Uterus (tissue), 2 donors: ENCODE measurements around the gene SMIM38.

Experiments
- POLR2A ChIP-seq, 2 donors: fragments of 450-650 bp; IDR thresholded peaks; one replicate each; pipeline ENCODE4 v1.6.1; 2016; ENCODE audit warnings: antibody characterized with exemption in 2 of 2, mild to moderate bottlenecking in 1 of 2, moderate library complexity in 1 of 2
- TF ChIP-seq, protein P1 (sequence below), 4 experiments: fragments of 200-600 bp in 2 of 4; fragments of 450-650 bp in 2 of 4; sonication (generic) in 2 of 4; IDR thresholded peaks; one replicate each; pipeline ENCODE4 v1.5.1; 2016 to 2019; ENCODE audit warnings: antibody characterized with exemption in 4 of 4, mild to moderate bottlenecking in 2 of 4, moderate library complexity in 1 of 4

DNA sequence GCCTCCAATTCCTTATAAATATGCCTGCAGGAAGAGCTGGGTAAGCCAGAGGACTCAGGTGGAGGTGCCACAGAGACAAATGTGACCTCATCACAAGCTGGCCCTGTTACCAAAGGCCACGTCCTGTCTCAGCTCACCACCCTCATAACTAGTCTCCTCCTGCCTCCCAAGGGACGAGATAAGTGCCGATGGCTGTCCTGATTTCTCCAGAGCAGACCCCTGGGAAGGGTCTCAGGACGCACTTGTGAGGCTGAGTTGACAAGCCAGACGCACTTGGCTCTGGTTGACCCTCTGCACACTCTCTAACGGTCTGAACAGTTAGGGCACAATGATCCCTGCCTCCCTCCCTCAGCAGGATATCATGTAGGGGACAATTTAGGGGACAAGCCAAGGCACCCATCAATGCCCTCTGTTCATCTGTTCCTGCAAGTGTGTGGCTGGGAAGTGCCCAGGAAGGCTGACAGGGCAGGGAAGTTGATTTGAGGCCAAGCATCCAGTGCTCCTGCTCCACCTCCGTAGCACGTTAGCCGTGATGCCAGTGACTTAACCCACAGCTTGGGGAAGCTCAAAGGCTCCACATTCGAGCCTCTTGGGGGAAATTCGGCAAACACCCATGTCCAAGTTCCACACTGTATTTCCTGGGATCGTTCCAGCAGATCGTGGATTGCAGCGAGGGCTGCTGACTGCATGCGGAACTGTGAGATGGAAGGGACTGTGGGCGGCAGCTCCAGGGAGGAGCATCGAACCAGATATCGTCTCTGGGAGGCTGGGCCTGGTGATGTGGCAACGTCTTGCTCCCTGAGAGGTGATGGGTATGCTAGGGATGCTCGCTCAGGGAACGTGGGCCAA is 2.8 kb downstream of the SMIM38 start:
- TF ChIP-seq, protein P1, sequence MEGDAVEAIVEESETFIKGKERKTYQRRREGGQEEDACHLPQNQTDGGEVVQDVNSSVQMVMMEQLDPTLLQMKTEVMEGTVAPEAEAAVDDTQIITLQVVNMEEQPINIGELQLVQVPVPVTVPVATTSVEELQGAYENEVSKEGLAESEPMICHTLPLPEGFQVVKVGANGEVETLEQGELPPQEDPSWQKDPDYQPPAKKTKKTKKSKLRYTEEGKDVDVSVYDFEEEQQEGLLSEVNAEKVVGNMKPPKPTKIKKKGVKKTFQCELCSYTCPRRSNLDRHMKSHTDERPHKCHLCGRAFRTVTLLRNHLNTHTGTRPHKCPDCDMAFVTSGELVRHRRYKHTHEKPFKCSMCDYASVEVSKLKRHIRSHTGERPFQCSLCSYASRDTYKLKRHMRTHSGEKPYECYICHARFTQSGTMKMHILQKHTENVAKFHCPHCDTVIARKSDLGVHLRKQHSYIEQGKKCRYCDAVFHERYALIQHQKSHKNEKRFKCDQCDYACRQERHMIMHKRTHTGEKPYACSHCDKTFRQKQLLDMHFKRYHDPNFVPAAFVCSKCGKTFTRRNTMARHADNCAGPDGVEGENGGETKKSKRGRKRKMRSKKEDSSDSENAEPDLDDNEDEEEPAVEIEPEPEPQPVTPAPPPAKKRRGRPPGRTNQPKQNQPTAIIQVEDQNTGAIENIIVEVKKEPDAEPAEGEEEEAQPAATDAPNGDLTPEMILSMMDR (IDR thresholded peaks at IDR 0.05), result no peak
- TF ChIP-seq POLR2A (IDR thresholded peaks at IDR 0.05), result no peak
